ENCODE measurements around the gene GRIK2. TPM values are rescaled to one million over a fixed set of nuclear protein-coding genes. Genes with fewer than 3 reads are reported as not detected.

The GRIK2 gene
- total RNA-seq, 1 experiment from 2014 or later: 0.70 TPM

DNA sequence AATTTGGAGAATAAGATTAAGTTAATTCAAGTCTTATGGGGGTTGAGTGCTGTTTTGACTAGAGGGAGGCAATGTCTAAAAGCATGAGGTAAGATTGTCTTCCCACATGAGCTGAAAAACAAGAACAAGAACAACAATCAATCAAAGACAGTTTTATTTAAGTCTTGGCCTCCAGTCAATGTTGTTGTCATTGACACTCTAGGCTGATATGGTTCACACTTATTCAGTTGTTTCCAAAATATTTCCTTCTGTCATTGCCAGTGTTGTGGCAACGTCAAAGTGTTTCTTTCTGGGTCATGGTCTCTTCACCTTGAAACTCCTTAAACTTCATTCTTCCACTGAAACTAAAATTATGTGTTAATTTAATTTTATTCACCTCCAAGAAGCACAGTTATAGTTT is 72.4 kb downstream of the GRIK2 start:
- Histone ChIP-seq H2BK12ac (ENCODE audit: insufficient read length, low read depth, low read length) (no peak overlapping the region), H3K18ac (ENCODE audit: insufficient read length, low read depth, low read length) (no peak overlapping the region), H2BK20ac (ENCODE audit: low read depth, low read length, poor library complexity, severe bottlenecking) (no peak overlapping the region), H4K5ac (ENCODE audit: insufficient read length, low read depth, low read length) (no peak overlapping the region), H2AK5ac (ENCODE audit: insufficient read length, low read length) (no peak overlapping the region), H3K56ac (ENCODE audit: insufficient read length, low read depth, low read length) (no peak overlapping the region), H3K14ac (ENCODE audit: insufficient read depth, low read length) (no peak overlapping the region), H3K23ac (ENCODE audit: insufficient read length, low read depth, low read length) (no peak overlapping the region), H3K9me3 (ENCODE audit: control insufficient read depth, low read depth, low read length) (no peaks in the 10 kb centered on the region), H2BK5ac (ENCODE audit: insufficient read length, low read length) (no peak overlapping the region), H3K23me2 (ENCODE audit: insufficient read length, low read depth, low read length, poor library complexity, severe bottlenecking) (no peaks in the 10 kb centered on the region), H3K4ac (ENCODE audit: low read depth, low read length) (no peak overlapping the region), H3K4me2 (ENCODE audit: insufficient read depth, insufficient read length, low read length) (no peak overlapping the region), H4K8ac (replicated peaks; ENCODE audit: insufficient read length, low read depth, low read length) (no peak overlapping the region), H3K79me2 (ENCODE audit: insufficient read depth, low read length) (no peaks in the 10 kb centered on the region), H4K20me1 (ENCODE audit: control insufficient read depth, insufficient read depth, insufficient read length) (no peaks in the 10 kb centered on the region), H2AFZ (ENCODE audit: low read length) (no peak overlapping the region), H2BK15ac (ENCODE audit: low read depth, low read length) (no peak overlapping the region), H2BK120ac (ENCODE audit: low read depth, low read length, poor library complexity, severe bottlenecking) (no peak overlapping the region), H3K9ac (ENCODE audit: extremely low read depth, insufficient read length, low read length) (no peak overlapping the region), H3T11ph (ENCODE audit: low read length) (no peak overlapping the region), H3K79me1 (ENCODE audit: insufficient read depth, low read depth, low read length, poor library complexity, severe bottlenecking) (no peaks in the 10 kb centered on the region), H3K27ac (ENCODE audit: insufficient read length, low read depth, low read length) (no peak overlapping the region), H4K91ac (ENCODE audit: insufficient read length, low read depth, low read length) (no peak overlapping the region), H3K27me3 (ENCODE audit: insufficient read depth, low read length) (no peaks in the 10 kb centered on the region), H3K4me1 (ENCODE audit: insufficient read depth, low read length) (peaks cover 6% of the 10 kb centered on the region; the same call in 1 of the 2 replicates)
- no peak overlapping the region for H3K4me3 Mint-ChIP-seq
- peaks cover 0 to 2% (median 0%) of the 10 kb centered on the region in 3 experiments; a peak in 2 of 7 replicates for H3K36me3 Mint-ChIP-seq (ENCODE audit: insufficient read depth in 1 of 3, low read depth in 3 of 3)
- TF ChIP-seq, protein P1, sequence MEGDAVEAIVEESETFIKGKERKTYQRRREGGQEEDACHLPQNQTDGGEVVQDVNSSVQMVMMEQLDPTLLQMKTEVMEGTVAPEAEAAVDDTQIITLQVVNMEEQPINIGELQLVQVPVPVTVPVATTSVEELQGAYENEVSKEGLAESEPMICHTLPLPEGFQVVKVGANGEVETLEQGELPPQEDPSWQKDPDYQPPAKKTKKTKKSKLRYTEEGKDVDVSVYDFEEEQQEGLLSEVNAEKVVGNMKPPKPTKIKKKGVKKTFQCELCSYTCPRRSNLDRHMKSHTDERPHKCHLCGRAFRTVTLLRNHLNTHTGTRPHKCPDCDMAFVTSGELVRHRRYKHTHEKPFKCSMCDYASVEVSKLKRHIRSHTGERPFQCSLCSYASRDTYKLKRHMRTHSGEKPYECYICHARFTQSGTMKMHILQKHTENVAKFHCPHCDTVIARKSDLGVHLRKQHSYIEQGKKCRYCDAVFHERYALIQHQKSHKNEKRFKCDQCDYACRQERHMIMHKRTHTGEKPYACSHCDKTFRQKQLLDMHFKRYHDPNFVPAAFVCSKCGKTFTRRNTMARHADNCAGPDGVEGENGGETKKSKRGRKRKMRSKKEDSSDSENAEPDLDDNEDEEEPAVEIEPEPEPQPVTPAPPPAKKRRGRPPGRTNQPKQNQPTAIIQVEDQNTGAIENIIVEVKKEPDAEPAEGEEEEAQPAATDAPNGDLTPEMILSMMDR (conservative IDR thresholded peaks at IDR 0.05): no peak
- WGBS (ENCODE audit: extremely low coverage, insufficient read length, low lambda C conversion rate): no CpG with 5 or more reads among the region's 1 CpG
- no peak overlapping the region for H3K27ac Mint-ChIP-seq
- H3K9me3 Mint-ChIP-seq: no peaks in the 10 kb centered on the region
- H3K27me3 Mint-ChIP-seq (ENCODE audit: low read depth): no peaks in the 10 kb centered on the region
- peaks cover 6 to 13% of the 10 kb centered on the region in 2 experiments for H3K4me1 Mint-ChIP-seq
- no peak for DNase-seq

All from H9 (cell line).